Frontal cortex (tissue), 4 donors: Measurements from ENCODE around the gene PRX. TPM values are rescaled to one million over a fixed set of nuclear protein-coding genes. Genes with fewer than 3 reads are reported as not detected.
"Not testable (repeated sequence)": the region's sequence is repeated elsewhere in the genome, so short reads cannot be mapped to it uniquely, and the experiment has no call there.

ENCODE experiments used
- DNase-seq, 2 donors: peaks; one replicate each; pipeline ENCODE4 v3.0.0; 2012; ENCODE audit warnings: low spot score in 2 of 2
- FAIRE-seq: peaks from 2 replicates; lab custom pipeline; 2012; peaks lifted over from hg19 to GRCh38; lab: Jason Lieb, UNC
- total RNA-seq: library from RNA; depleted of rRNA; stranded (reverse); fragments of >200 nt; gene quantifications from one replicate; pipeline ENCODE4 v1.2.3, GENCODE V29; 2014
- donor health status: control.
- donor health status: control.
- donor health status: control.

Gene PRX
- total RNA-seq, 1 donor from 2014 or later = 1.2 TPM

DNA sequence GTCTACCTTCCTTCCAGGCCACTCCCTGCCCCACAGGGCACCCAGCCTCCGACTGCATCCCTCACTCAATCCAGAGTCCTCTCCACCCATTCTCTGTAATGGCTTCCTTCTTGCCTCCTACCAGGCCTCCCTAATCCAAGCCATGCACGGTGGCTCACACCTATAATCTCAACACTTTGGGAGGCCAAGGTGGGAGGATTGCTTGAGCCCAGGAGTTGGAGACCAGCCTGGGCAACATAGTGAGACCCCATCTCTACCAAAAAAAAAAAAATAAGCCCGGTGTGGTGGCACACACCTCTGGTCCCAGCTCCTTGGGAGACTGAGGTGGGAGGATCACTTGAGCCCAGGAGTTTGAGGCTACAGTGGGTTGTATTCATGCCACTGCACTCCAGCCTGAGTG lies 42.9 kb downstream of the PRX start:
- not testable (repeated sequence) for DNase-seq, FAIRE-seq

- DNase-seq (no peak), FAIRE-seq (no peak)
Observed at GRCh38 chr19:40369797-40370196, 43.4 kb downstream of the PRX start.

DNA sequence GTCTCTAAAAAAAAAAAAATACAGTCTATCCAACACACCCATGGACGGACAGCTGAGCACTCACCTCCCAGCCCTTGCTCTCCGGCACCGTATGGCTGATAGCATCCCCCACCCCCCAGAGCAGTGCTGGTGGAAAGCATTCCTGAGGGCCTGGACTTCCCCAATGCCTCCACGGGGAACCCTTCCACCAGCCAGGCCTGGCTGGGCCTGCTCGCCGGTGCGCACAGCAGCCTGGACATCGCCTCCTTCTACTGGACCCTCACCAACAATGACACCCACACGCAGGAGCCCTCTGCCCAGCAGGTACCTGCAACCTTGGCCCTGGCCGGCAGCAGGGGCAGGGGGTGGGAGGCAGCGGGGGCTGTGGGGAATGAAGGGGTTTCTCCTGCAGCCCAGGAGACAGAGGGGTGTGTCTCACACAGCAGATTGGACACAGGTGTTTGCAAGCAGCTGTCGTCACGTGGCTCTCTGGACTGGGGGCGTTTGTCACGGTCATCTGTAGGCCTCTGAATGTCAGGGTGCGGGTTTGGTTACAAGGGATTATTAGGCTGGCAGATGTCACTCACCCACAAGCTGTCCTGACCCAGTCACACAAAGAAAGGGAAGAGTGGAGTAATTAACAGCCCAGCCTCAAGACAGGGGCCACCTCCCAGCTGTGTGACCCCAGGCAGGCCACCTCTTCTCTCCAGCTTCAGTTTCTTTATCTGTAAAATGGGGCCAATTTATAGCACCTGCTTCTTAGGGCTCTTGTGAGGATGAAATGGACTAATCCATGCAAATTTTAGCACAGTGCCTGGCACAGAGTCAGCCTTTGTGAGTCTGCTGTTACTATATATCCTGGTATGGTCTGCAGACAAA lies 45.4 kb downstream of the PRX start:
- FAIRE-seq = no peak
- DNase-seq = no peak

DNA sequence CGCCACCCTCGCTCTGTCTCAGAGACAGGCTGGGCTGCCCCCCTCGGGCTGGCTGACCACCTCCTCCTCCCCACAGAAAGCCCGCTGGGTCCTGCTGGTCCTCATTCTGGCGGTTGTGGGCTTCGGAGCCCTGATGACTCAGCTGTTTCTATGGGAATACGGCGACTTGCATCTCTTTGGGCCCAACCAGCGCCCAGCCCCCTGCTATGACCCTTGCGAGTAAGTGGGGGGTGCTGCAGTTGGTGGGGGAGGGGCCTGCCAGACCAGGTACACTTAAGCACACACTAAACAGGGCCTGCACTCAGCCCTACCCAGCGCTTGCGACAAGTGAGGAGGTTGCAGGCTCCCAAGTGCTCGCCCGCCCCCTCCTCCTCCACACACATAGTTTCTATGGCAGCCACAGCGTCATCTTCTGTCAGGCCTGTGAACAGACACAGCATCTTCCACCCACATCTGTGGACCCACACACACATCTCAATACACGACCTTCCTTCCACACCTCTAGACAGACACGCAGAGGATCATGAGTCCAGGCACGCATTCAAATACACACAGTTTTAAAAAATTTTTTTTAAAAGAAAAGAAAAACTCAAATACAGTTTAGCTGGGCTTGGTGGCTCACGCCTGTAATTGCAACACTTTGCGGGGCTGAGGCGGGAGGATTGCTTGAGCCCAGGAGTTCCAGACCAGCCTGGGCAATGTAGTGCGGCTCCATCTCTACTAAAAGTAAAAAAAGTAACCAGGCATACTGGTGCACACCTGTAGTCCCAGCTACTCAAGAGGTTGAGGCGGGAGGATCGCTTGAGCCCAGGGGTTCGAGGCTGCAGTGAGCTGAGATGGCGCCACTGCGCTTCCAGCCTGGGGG lies 46.2 kb downstream of the PRX start:
- FAIRE-seq (no peak), DNase-seq (peak; percentile 57 to 81)

DNA sequence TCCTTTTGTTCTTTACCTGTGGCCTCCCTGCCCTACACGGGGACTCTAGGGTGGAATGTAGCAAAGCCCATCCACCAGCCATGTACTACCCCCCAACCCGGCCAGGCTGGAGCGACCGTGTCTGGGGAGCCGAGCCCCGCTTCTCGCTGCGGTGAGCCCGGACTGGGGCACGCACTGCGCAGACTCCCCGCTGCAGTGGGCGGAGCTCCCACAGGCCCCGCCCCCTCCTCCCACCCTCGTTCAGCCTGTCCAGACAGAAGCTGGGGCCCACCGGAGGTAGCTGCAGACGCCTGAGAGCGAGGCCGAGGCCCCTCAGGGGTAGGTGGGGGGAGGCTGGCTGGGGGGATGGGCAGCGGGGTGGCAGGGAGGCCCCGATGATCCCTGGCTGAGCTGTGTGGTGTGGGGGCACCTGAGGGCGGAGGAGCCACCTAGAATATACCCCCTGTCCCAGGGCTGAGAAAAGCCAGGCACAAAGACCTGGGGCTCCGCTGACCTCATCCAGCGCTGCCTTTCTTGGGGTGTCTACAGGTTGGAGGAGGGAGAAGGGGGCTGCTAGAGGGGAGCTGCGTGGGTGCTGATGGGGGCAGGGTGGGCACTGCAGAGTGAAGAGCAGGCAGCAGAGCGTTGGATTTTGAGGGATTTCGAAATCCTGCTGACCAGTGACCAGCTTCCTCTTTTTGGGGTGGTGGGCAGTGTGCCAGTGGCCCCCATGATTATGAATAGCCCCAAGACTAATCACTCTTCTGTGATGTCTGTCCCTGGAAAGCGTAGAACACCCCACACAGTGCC lies 47.4 kb downstream of the PRX start:
- DNase-seq = peak; percentile 72 to 89
- FAIRE-seq = no peak

- FAIRE-seq (no peak), DNase-seq (no peak)
Observed at GRCh38 chr19:40365010-40365409, 48.2 kb downstream of the PRX start.

DNA sequence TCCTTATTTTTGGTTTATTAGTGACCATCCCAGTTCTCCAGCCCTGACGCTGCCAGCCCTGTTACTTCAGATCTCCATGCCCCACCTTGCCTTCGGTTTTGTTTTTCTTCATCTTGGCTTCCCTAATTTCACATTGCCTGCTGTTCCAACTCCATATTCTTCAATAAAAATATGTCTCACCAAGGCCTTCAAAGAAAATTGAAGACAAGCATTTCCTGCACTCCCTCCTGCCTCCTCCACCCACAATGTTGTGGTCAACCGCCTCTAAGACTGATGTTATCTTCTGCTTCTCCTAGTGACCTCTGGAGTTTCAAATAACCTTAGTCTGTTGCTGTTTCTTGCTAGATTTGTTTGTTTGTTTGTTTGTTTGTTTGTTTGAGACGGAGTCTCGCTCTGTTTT lies 50.1 kb downstream of the PRX start:
- no peak for DNase-seq
- FAIRE-seq = no peak

DNA sequence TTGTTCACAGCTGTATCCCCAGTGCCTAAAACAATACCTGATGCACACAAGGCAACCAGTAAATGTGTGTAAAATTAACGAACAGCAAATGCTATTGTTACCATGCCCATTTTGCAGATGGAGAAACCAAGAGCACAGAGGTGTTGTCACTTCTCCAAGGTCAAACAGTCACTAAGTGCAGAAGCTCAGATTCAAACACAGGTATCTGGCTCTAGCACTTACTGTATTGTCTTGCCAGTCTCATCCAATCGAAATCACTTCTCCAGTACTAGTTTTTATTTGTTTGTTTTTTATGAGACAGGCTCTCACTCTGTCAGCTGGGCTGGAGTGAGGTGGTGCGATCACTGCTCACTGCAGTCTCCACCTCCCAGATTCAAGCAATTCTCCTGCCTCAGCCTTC lies 51.0 kb downstream of the PRX start:
- no peak for FAIRE-seq
- no peak for DNase-seq

DNA sequence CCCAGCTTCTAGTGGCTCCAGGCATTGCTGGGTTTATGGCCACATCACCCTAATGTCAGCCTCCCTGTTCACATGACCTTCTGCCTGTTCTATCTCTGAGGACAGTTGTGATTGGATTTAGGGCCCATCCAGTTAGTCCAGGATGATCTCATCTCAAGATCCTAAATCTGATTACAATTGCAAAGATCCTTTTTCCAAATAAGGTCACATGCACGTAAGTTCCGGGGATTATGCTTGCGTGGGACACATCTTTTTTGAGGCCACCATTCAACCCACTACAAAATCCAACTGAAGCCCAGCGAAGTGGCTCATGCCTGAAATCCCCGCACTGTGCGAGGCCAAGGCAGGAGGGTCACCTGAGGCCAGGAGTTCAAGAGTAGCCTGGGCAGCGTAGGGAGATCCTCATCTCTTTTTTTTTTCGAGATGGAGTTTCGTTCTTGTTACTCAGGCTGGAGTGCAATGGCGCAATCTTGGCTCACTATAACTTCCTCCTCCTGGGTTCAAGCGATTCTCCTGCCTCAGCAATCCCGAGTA lies 52.4 kb downstream of the PRX start:
- FAIRE-seq (no peak), DNase-seq (no peak)

DNA sequence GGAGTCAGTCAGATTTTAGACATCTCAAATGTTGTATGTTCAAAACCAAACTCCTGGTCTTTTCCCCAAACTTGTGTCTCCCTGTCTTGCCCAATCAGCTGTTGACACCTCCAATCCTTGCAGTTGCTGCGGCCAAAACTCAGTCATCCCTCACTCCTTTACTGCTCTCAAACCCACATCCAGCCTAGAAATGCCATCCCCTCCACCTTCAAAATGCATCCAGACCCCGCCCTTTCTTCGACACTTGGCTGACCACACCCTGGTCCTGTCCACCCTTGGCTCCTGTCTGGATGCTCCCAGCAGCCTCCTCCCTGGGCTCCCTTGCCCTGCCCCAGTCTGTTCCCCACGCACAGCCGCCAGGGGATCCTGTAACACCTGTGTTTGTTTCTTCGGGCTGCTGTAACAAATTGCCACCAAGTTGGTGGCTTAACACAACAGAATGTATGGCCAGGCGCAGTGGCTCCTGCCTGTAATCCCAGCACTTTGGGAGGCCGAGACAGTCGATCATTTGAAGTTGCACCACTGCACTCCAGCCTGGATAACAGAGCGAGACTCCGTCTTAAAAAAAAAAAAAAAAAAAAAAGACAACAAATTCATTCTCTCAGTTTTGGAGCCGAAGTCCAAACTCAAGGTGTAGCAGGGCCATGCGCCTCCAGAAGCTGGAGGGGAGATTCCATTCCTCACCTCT lies 53.0 kb downstream of the PRX start:
- no peak for FAIRE-seq

GRCh38 chr19:40358773-40359172 lies 54.4 kb downstream of the PRX start:
- no peak for FAIRE-seq

More for the DNA sequence above, 53.0 kb downstream of the PRX start:
- DNase-seq = no peak

GRCh38 chr19:40357640-40358039 lies 55.5 kb downstream of the PRX start:
- no peak for FAIRE-seq
- DNase-seq = no peak

More at GRCh38 chr19:40358773-40359172, 54.4 kb downstream of the PRX start:
- no peak for DNase-seq

- no peak for FAIRE-seq
- DNase-seq = no peak
Observed at GRCh38 chr19:40356681-40357595, 56.2 kb downstream of the PRX start.

DNA sequence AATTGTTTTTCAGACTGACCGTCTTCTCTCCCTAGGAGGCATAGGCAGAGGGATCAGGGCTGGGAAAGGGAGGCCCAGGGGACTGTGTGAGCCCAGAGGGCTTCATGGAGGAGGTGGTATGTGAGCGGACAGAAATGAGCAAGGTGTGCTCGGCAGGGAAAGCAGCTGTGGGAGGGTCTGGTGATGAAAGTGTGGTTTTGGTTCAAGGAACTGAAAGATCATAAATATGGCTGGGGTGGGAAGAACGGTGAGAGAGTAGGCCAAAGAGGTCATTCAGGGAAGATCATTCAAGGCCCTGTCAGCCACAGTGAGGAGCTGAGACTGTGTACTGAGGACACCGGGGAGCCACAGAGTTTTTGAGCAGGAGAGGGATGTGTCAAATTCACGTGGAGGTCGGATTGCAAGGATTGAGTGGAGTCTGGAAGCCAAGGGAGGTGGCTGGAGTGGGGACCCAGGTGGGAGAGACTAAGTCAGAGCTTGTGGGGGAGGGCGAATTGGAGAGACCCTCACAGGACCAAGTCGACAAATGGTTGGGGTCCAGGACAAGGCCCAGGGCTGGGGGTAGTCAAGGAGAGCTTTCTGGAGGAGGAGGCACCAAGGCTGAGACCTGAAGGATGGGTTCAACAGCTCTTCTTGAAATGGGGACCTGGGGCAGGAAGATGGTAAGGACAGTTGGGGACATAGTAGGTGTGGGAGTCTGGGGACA lies 57.0 kb downstream of the PRX start:
- DNase-seq (no peak), FAIRE-seq (no peak)

DNA sequence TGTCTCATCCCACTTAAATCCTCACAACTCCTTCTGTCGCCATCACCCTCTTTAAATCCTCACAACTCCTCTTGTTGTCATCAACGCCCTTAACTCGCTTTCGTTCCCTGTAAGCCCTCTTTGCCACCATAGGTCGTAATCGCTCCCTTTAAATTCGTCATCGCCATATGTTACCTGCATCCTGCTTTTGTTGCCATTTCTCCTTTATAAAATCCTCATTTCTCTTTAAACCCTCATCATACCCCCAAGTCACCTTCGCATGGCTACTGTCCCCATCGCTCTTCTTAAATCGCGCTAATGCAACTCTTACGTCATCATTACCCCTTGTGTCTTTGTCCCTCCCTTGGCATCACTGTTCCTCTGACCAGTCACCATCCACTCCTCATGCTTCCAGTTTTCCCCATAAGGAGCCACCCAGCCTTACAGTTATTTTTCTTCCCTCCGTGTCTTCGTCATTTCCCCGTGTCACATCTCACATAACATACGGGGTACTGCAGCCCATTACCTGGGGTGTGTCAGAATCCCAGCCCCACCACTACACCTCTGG lies 64.1 kb downstream of the PRX start:
- no peak for FAIRE-seq
- peak in 1 of 2 donors; percentile 69 for DNase-seq

DNA sequence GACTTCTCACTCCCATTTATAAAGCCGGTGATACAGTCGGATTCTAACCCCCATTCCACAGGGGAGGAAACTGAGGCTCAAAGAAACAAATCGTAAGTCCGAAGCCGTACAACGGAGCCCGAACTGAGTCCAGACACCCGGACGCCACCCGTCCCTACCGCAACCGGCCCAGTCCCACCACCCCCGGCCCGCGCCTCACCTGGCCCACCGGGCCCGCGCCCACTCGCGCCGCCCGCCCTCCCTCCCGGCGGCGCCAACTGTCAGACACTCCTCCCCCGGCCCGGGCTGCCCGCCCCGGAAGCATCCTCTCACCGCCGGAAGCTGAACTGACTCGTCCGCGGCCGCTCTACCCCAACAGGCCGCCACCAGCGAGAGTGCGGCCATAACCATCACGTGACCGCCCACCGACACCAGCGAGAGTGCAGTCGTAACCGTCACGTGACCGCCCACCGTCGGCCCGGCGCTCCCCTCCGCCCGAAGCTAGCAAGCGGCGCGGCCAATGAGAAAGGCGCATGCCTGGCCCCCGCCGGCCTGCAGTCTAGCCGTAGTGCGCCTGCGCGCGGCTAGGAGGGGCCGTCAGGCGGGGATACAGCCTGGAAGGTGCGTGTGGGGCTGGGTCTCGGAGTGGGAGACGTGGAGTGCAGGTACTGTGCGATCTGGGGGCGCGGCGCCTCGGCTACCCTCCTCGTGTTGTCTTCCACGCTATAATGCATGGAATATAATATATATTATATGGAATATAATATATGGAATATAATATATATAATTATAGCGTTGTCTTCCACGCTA lies 64.9 kb downstream of the PRX start, which contains the start of the genes C19orf47 and PLD3:
C19orf47 (minus strand) TSS at position 273 of the 789 bp plus-strand sequence. CDS start 6,540 bp downstream, outside the sequence.
PLD3 (plus strand) TSS at position 571 of the 789 bp plus-strand sequence. CDS start 17,789 bp downstream, outside the sequence.
- DNase-seq (peak; percentile 100), FAIRE-seq (no peak)
